HG03135 (cell line): Measurements from ENCODE around the gene COMMD4.
"Not testable (repeated sequence)": the region's sequence is repeated elsewhere in the genome, so short reads cannot be mapped to it uniquely, and the experiment has no call there.

Source experiments
- ATAC-seq: cut with Tn5 transposase; IDR thresholded peaks from one replicate; pipeline ENCODE4 v1.9.1; 2021; ENCODE audit warnings: mild to moderate bottlenecking, moderate library complexity; ENCODE audit not compliant: unreplicated experiment

Gene COMMD4

DNA sequence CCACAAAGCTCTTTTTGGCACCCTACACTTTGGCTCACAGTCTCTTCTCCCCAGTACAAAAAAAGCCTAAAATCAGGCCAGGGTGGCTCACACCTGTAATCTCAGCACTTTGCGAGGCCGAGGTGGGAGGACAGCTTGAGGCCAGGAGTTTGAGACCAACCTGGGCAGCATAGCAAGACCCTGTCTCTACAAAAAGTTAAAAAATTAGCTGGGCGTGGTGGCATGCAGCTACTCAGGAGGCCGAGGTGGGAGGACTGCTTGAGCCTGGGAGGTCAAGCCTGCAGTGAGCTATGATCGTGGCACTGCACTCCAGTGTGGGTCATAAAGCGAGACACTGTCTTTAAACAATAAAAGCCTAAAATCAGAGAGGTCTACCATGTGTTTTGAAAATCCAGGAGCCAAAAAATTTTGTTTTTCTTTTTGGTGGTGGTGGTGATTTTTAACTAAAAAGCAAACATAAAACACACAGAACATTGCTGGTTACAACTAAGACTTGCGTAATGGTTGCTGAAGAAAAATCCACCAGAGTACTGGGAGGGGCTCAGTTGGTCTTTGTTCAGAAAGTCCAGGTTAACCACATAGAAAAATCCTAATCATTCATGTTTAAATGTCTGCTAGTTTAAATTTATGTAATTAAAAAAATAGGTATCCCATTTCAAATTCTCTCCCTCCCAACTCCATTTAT is 34.2 kb downstream of the COMMD4 start:
- no peak for ATAC-seq

DNA sequence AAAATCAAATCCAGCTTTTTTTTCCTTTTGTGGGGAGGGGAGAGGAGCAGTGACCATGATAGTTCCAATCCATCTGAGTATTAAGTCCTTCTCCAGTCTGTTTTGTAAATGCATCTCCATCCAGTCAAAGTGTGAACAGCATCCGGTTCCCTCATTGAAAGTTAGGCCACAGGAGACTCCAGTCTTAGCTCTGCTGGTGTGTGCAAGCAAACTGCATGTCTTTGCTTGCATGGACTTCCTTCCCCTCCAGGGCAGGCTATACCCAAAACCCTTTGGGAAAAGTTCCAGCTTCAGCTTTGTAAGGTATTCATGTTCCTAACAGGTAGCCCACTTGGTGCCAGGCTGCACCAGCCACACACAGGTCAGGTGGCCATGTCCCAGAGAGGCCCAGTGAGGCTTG is 35.6 kb downstream of the COMMD4 start:
- no peak for ATAC-seq

DNA sequence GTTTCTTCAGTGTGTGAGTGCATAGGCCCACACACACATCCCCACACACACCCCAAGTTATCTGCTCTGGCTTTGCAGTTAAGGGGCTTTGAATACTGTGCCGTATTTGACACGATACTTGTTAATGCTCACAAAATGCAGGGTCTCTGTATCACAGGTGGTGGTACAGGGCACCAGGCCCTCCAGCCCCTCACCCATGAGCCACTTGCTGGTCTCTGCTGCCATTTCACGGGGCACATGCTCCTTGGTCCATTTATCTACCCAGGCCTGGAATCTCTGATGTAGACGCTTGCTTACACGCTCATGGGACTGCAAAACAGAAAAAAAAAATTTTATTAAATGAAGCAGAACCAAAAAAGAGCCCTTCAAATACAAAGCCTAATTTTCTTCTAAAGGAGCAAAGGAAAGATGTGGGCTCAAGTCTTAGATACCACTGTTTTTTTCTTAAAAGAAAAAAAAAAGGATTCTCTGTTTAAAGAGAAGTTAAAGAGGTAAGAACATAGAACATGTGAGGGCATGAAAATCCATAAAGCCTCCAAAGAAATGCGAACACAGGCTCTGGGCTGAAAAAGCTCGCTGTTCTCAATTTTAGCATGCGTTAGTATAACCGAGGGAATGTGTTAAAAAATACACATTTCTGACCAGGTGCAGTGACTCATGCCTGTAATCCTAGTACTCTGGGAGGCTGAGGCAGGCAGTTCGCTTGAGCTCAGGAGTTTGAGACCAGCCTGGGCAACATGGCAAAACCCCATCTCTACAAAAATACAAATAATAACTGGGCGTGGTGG is 36.2 kb downstream of the COMMD4 start:
- ATAC-seq = no peak

DNA sequence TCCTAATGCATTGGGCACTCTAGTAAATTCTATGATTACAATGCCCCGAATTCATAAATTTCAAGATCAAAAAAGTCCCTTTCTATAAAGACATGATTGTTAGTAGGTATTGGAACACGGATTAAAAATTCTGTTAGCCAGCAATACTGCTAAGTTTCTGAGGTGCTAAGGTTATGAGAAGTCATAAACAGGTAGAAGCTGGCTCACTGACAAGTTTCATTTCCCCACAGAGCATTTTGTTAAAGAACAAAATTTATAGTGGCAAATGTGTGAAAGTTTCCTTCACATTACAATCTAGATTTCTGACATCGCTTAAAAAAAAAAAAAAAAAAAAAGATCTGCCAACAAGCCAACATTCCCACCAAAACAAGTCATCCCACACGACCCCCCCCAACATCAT is 44.9 kb downstream of the COMMD4 start:
- no peak for ATAC-seq

DNA sequence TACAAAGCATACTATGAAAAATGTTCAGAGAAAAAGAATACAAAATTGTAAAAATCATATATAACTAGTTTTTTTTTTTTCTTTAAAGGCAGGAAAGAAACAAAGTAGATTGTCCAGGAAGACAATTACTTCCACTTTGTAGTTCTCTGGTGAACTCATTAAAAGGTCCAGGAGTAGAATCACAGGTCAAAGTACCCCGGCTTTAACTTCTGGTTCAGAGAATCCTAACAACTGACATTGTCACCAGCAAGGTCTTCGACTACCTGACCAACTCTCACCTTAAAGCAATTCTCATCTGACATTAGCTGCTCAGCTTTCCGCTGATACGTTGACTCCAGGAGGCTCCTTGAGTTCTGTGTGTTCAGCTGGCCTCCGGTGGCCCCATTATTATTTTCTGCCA is 48.1 kb downstream of the COMMD4 start:
- not testable (repeated sequence) for ATAC-seq
